ENCODE data around the gene CRMP1. TPM values are rescaled to one million over a fixed set of nuclear protein-coding genes. Genes with fewer than 3 reads are reported as not detected.

CRMP1 gene
- total and polyA plus RNA-seq, 2 of the 8 experiments (the other 6 are each of a cell fraction or from before 2014, with no cell fraction given): 120 to 131 TPM

DNA sequence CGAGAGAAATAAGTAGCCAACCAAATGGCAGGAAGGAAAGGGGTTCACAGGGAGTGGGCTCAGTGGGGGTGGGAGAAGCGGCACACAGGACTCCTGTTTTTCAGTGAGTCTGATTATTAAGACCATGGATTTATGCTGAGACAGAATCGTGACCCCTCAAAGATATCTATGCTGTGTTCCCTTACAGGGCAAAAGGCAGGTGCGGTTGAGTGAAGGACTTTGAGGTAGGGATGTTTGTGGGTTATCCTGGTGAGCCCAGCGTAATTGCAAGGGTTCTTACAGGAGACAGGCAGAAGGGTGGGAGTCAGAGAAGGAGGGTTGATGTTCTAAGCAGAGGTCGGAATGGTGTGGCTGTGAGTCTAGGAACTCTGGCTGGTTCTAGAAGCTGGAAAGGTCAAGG lies 108.9 kb downstream of the CRMP1 start (continued):
- TF ChIP-seq JUN (IDR thresholded peaks at IDR 0.05; ENCODE audit: low read depth, low read length) (no peak), TBP (IDR thresholded peaks at IDR 0.05; ENCODE audit: low read depth, low read length) (no peak), KDM5A (IDR thresholded peaks at IDR 0.05; ENCODE audit: low read length) (no peak), TEAD4 (IDR thresholded peaks at IDR 0.05; ENCODE audit: low read depth, low read length) (no peak), PHF8 (conservative IDR thresholded peaks at IDR 0.05; ENCODE audit: low read depth, low read length) (no peak), SUZ12 (IDR thresholded peaks at IDR 0.05; ENCODE audit: low read length) (no peak)

Measured in H1 (cell line).